H1 (cell line): ENCODE results near the gene BEND4. TPM values are rescaled to one million over a fixed set of nuclear protein-coding genes. Genes with fewer than 3 reads are reported as not detected.
A peak's percentile ranks its signal among the peaks of the same experiment; 100 is the strongest.

Experiments used
- BACH1 ChIP-seq: IDR thresholded peaks from 2 replicates; pipeline ENCODE4 v1.6.1; 2012; ENCODE audit warnings: low read length, improper control_type of control experiment
- E2F6 ChIP-seq: IDR thresholded peaks from 2 replicates; pipeline ENCODE4 v1.6.1; 2012; ENCODE audit warnings: inconsistent platforms
- KDM4A ChIP-seq: IDR thresholded peaks from one replicate; pipeline ENCODE4 v1.7.1; 2012; ENCODE audit warnings: low read depth, mild to moderate bottlenecking, moderate library complexity, low read length, inconsistent platforms; ENCODE audit not compliant: severe bottlenecking
- RBBP5 ChIP-seq: IDR thresholded peaks from 2 replicates; pipeline ENCODE4 v1.7.1; 2012; ENCODE audit warnings: low read depth, mild to moderate bottlenecking, inconsistent platforms, low read length, moderate library complexity, borderline replicate concordance
- polyA plus RNA-seq, 7 experiments: library from polyadenylated mRNA; depleted of rRNA in 3 of 7; stranded (reverse) in 5 of 7; unstranded in 2 of 7; fragments of >200 nt in 5 of 7; fragments of 200-250 nt in 2 of 7; gene quantifications; 1 replicate in 5 of 7; 2 replicates in 1 of 7; 4 replicates in 1 of 7; pipeline versions ENCODE4 v1.2.1 to v1.2.3, GENCODE V29; 2011 to 2013; ENCODE audit warnings: missing spikeins in 2 of 7, mixed read lengths in 2 of 7
- total RNA-seq: library from RNA; stranded (reverse); fragmentation: NEBNext Ultra II Directional; extraction: Animal tissue kit (Norgen Biotek cat#: 25700); gene quantifications from 2 replicates; pipeline ENCODE4 v1.2.1, GENCODE V29; 2021

BEND4 gene
- total and polyA plus RNA-seq, 2 of the 8 experiments (the other 6 are each of a cell fraction or from before 2014, with no cell fraction given) = 12.2 to 45.4 TPM

GRCh38 chr4:42152507-42153504 lies at the start of gene BEND4 (continued):
- TF ChIP-seq RBBP5 = peak; percentile 13; the same call in 1 of the 2 replicates
- peak; percentile 50 for TF ChIP-seq BACH1
- TF ChIP-seq E2F6 = 0 out of 2 replicates have a peak, but pooled peaks have one; percentile 5
- peak; percentile 92 for TF ChIP-seq KDM4A
